HG03520 (cell line): ENCODE data around the gene JAM3.

ENCODE experiments used
- ATAC-seq: cut with Tn5 transposase; IDR thresholded peaks from one replicate; pipeline ENCODE4 v1.9.1; 2021; ENCODE audit warnings: mild to moderate bottlenecking, moderate library complexity; ENCODE audit not compliant: unreplicated experiment

The JAM3 gene

DNA sequence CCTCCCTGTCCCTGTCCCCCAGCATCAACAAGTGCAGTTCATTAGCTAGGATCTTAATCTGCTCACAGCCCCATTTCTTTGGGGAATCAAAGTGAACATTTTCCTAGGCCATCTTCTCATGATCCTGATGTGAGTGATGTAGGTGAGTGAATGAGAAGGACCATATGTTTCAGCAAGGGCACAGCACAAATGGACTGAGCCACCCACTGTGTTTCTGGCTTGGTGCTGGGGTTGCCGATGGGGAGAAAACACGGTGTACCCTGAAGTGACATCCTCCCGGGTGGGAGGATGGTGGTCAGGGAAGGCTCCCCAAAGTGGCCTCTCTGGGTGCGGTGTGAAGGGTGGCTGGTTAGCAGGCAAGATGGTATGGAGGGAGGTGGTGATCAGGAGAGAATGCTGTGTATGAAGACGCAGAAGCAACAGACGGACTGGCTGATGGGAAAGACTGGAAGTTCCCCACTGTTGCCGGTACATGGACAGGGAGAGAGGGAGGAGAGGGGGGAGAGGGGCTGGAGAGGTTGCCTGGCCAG lies 72.2 kb downstream of the JAM3 start:
- ATAC-seq = no peak

DNA sequence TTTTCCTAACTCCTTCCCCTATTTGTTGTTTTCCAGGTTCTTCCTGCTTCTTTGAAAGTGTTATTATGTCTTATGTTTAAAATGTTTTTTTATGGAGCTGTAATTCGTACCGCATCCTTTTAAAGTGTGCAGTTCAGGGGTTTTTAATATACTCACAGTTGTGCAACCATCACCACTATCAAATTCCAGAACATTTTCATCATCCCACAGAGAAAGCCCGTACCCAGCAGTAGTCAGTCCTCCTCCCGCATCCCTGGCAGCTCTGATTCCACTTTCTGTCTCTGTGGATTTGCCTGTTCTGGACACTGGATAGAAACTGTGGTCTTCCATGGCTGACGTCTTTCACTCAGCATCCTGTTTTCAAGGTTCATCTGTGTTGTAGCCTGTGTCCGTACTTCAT lies 73.7 kb downstream of the JAM3 start:
- no peak for ATAC-seq

DNA sequence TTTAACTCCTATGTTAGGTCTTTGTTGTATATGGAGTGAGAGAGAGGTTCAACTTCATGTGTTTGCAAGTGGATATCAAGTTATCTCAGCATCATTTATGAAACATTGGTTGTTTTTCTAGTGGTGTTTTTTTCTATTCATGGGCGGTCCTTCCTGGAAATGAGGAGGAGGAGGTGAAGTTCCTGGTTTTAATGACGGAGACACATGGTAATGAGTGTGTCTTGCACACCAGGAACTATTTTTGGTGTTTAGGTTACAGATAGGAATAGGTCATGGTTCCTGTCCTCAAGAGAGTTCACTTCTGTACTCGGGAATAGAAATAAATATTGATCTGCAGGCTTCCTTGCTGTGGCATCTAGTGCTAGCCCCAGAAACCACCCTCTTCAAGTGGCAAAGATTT lies 74.9 kb downstream of the JAM3 start:
- ATAC-seq = no peak

DNA sequence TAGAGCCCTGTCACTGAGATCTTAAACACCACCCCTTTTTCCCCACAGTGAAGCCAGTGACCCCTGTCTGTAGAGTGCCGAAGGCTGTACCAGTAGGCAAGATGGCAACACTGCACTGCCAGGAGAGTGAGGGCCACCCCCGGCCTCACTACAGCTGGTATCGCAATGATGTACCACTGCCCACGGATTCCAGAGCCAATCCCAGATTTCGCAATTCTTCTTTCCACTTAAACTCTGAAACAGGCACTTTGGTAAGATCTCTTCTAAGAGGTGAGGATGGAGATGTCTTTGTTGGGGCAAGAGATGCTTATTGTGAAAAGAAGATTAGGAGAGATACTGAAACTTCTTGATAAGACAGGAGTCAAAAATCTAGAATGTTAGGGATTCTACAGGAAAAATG lies 75.9 kb downstream of the JAM3 start:
- no peak for ATAC-seq

DNA sequence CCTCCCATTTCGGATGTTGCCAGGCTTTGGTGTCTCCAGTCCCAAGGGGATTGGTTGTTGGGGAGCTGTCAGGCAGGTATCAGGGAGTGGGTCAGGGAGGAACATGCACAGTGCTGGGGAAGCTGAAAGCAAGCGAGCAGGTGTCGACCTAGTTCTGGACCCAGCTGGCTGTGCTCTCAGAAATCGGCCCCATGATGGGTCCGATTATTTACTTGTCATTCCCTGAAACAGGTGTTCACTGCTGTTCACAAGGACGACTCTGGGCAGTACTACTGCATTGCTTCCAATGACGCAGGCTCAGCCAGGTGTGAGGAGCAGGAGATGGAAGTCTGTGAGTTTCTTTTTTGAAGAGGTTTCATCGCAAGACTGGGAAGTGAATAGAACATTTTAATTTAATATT lies 76.8 kb downstream of the JAM3 start:
- ATAC-seq = no peak

DNA sequence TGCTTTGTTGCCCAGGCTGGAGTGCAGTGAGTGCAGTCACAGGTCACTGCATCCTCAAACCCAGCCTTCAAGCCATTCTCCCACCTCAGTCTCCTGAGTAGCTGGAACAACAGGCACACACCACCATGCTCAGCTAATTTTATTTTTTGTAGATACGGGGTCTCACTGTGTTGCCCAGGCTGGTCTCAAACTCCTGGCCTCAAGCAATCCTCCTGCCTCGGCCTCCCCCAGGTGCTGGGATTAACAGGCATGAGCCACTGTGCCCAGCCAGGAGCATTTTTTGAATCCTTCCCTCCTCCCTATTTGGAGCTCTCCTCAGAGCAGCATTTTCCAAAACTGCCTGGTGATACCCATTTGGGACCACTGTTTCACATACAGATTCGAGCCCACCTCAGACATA lies 77.7 kb downstream of the JAM3 start:
- ATAC-seq = no peak

DNA sequence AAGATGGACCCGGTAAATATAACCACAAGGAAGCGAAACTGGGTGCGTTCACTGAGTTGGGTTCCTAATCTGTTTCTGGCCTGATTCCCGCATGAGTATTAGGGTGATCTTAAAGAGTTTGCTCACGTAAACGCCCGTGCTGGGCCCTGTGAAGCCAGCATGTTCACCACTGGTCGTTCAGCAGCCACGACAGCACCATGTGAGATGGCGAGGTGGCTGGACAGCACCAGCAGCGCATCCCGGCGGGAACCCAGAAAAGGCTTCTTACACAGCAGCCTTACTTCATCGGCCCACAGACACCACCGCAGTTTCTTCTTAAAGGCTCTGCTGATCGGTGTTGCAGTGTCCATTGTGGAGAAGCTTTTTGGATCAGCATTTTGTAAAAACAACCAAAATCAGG lies 80.5 kb downstream of the JAM3 start:
- ATAC-seq = no peak

DNA sequence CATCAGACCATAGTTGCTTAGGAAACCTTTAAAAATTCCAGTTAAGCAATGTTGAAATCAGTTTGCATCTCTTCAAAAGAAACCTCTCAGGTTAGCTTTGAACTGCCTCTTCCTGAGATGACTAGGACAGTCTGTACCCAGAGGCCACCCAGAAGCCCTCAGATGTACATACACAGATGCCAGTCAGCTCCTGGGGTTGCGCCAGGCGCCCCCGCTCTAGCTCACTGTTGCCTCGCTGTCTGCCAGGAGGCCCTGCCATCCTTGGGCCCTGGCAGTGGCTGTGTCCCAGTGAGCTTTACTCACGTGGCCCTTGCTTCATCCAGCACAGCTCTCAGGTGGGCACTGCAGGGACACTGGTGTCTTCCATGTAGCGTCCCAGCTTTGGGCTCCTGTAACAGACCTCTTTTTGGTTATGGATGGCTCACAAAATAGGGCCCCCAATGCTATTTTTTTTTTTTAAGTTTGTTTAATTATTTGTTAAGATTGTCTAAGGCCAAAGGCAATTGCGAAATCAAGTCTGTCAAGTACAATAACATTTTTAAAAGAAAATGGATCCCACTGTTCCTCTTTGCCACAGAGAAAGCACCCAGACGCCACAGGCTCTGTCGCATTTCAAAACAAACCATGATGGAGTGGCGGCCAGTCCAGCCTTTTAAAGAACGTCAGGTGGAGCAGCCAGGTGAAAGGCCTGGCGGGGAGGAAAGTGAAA lies 81.5 kb downstream of the JAM3 start:
- ATAC-seq = no peak

DNA sequence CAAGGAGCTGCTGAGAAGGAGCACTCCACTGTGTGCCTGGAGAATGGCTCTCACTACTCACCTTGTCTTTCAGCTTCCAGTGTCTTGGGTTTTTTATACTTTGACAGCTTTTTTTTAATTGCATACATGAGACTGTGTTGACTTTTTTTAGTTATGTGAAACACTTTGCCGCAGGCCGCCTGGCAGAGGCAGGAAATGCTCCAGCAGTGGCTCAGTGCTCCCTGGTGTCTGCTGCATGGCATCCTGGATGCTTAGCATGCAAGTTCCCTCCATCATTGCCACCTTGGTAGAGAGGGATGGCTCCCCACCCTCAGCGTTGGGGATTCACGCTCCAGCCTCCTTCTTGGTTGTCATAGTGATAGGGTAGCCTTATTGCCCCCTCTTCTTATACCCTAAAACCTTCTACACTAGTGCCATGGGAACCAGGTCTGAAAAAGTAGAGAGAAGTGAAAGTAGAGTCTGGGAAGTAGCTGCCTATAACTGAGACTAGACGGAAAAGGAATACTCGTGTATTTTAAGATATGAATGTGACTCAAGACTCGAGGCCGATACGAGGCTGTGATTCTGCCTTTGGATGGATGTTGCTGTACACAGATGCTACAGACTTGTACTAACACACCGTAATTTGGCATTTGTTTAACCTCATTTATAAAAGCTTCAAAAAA lies 82.3 kb downstream of the JAM3 start:
- no peak for ATAC-seq

DNA sequence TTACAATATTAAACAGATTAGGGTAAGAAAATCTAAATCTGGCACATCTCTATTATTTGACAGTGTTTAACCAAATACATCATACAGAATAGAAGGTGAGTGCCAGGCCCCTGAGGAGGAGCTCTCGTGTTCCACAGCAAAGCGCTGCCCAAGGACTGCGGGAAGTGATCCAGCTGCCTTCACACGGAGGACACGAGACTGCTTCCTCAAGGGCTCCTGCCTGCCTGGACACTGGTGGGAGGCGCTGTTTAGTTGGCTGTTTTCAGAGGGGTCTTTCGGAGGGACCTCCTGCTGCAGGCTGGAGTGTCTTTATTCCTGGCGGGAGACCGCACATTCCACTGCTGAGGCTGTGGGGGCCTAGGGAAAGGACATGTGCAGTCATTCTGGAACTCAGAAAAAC lies 83.8 kb downstream of the JAM3 start:
- no peak for ATAC-seq

DNA sequence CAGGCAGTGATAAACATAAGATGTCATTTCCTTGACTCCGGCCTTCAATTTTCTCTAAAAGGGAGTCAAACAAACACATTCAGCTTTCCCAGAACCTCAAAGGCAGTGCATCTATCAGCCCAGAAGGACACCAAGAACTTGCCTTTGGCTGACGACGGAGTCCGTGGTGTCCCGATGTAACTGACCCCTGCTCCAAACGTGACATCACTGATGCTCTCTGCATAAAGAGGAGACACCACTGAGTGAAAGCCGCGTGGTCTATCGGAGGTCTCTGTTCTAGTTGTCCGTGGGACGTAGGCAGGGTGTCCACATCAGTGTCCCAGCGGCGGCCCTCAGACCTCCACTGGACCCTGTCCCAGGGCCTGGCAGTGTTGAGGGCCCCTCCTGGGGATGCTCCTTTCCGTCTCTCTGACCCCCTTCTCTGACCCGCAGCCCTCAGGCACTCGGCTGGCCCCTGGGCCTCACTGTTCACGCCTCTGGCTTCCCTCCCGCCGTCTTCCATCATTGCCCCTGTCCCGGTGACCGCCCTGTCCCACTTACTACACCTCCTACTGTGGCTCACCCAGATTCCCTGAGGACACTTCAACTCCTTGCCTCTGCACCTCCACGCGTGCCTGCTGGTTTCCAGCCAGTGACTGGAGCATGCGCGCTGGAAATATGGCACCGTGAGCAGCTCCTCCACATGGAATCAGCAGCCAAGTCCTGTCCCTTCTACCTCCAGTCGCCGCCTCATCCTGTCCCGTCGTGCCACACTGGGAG lies 84.5 kb downstream of the JAM3 start:
- ATAC-seq = no peak

DNA sequence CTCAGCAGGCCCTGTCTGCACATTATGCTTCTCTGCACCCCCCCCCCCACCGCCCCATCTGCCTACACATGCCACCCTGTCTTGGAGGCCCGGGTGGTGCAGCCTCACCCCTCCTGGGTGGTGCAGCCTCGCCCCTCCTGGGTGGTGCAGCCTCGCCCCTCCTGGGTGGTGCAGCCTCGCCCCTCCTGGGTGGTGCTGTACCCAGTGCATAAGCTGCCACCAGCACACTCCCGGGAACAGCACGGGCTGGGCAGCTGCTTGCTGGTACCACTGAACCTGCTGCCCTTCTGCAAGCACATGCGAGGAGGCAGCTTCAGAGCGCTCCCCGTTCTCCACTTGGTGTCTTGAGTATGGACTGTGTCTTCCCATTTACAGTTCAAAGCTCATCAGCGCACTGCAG lies 85.6 kb downstream of the JAM3 start:
- no peak for ATAC-seq

DNA sequence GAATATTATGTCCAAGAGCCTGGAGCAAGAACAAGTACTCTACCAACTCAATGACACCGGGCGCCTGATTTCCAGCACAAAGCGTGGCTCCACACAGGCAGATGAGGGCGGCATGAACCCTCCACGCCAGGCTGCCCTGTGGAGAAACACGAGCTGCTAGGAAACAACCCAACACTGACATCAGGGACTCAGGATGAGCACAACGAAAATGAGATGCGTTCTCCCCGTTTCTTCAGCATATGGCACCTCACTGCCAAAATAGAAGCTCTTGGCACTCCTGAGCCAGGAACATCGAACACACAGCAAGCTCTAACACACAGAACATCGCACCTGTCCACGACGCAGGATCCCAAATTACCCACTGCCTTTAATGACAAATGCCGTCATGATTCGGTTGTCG lies 86.6 kb downstream of the JAM3 start:
- no peak for ATAC-seq

DNA sequence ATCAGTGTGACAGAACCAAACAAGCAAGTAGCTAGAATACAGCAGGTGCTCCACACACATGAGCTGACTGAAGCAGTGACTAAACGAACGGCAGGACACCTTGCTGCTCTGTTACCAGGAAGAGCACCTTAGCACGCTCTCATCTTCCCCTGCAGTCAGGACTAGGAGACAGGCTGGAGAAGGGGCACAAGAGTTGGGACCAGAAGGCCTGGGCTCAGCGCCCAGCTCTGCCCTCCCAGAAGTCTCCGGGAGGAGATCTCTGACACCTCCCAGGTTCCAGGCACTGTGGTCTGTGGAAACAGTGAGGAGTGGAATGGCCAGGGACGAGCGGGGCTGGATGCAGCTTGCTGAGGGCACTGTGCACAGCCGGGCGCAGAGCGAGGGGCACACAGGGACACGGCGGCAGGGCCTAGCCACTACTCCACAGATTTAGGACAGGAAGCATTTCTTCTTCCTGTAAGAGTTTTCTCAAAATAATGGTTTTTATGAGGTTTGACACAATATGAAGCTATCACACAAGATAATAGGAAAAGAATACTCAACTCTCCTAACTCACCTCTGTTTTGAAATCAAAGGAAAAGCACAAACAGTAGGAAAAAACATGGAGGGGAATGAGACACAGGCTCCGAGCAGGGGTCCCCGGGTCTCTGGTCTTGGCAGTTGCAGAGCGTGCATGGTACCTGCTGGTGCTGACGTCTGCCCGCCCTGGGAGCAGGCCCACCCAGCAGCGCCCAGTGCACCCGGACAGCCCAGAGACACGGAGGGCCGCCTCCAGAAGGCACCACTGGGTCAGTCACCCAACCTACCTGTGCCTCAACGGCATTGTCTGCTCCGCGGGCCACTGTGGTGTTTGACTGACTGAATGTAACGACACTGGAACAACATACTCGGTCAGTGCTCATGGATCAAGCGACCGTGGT lies 87.3 kb downstream of the JAM3 start:
- ATAC-seq = no peak

DNA sequence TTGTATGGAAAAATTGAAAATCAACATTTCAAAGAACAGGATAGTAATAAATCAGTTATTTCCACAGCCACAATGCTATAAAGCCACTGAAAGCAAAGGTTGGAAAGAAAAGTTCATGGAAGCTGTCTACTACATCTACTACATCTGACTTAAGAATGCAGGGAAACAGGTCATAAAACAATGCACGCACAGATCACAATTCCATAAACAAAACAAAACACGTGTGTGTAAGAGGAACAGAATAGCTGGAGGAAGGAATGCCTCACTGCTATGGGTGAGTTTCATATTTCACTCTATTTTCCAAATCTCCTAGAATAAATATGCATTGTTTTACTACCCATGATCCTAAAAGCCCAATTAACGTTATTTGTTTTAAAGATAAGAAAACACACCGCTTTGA lies 88.6 kb downstream of the JAM3 start:
- ATAC-seq = no peak

DNA sequence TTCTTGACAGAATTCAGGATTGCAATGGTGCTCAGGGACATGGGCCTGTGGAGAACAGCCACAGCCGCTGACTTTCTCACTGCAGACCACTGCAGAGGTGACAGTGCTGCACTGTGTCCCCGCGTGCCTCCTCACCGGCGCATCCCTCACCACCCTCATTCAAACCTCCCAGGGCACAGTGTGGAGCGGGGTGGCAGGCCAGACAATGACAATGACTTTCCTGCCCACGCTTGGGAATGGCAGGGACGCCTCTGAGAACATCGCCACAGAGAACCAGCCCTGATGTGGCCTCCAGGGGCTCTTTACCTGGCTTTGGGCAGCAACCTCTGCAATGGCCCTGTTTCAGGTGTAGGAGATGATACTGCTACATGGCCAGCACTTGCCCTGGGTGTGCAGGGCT lies 89.2 kb downstream of the JAM3 start:
- ATAC-seq = no peak

DNA sequence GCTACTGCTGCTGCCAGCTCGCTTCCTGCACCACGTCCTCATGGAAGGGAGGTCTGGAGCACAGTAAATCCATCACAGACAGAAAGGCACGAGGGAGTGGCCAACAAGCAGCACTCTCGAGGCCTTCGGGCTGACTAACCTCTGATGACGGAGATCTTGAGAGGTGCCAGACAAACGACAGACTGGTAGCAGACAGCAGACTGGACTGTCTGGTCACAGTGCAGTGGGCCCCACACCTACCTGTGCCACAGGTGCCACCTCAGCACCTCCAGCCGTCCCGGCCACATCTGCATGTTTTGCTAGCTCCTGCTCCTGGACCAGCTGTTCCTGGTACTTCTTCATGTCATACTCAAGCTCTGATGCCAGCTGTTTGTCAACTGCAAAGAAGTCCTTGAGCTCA lies 90.8 kb downstream of the JAM3 start:
- no peak for ATAC-seq

DNA sequence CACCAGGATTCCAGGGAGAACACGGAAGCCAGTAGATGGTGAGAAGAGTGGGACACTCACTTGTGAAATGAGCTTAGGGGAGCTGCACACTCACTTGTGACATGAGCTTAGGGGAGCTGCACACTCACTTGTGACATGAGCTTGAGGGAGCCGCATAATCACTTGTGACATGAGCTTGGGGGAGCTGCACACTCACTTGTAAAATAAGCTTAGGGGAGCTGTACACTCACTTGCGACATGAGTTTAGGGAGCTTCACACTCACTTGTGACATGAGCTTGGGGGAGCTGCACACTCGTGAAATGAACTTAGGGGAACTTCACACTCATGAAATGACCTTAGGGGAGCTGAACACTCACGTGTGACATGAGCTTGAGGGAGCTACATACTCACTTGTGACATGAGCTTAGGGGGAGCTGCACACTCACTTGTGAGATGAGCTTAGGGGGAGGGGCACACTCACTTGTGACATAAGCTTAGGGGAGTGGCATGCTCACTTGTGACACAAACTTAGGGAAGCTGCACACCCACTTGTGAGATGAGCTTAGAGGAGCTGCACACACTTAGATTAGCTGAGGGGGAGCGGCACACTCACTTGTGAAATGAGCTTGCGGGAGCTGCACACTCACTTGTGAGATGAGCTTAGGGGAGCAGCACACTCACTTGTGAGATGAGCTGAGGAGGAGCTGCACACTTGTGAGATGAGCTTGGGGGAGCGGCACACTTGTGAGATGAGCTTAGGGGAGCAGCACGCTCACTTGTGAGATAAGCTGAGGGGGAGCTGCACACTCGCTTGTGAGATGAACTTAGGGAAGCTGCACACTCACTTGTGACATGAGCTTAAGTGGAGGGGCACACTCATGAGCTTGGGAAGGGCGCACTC lies 95.9 kb downstream of the JAM3 start:
- ATAC-seq = no peak

DNA sequence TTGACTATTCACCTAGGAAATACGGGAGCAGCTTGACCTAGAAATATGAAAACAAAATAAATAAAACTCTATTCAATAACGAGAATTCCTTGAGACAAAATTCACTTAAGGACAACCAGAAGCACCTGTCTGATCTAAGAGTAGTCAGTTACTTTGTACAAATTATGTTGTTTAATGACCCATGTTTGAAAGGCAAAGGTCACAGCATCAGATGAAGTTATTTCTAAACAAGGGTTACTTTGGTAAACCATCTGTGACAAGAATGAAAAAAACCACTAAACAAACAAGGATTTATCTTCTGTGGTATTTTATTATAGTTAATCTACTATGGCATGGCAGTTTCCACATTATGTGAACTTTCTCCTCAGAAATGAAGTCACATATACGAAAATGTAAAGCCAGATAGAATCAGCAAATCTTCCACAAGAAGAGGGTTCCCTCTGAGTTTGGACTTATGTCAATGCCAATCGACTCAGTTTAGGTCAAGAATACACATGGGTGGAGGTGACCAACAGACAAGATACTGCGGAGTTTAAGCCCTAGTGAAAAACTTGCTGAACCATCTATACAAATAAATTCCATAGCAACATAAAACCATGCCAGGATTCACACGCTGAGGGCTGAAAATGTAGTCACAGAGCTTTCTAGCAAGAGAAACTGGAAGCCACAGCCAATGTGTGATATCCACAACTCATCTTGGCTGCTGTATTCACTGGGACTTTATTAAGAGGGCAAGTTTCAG lies 101.5 kb downstream of the JAM3 start:
- no peak for ATAC-seq
